SK-N-SH (cell line): ENCODE measurements around the gene B3GAT3. TPM values are rescaled to one million over a fixed set of nuclear protein-coding genes. Genes with fewer than 3 reads are reported as not detected.

ENCODE experiments used
- CTCF ChIA-PET: fragments of 300-600, 350-600 bp; formaldehyde crosslinking; extraction: SDS; loops from one replicate; lab custom pipeline; 2021; lab: Yijun Ruan, JAX
- POLR2A ChIA-PET: fragments of 350-600 bp; sonication (Branson Sonifier 250); formaldehyde crosslinking; extraction: SDS; loops from one replicate; lab custom pipeline; 2020; ENCODE audit warnings: antibody characterized with exemption, inconsistent platforms; lab: Yijun Ruan, JAX
- DNase-seq: peaks from one replicate; pipeline ENCODE4 v3.0.0; 2012
- H2AFZ ChIP-seq: fragments of 200-600 bp; sonication (generic); 2 replicates; pipeline ENCODE4 v1.8.1; 2016; ENCODE audit warnings: antibody characterized with exemption, mild to moderate bottlenecking, low read depth
- H3F3A ChIP-seq: fragments of 200-600 bp; sonication (generic); replicated peaks from 2 replicates; pipeline ENCODE3; 2016; ENCODE audit warnings: antibody characterized with exemption, mild to moderate bottlenecking; ENCODE audit not compliant: insufficient read depth
- H3K27ac ChIP-seq, 2 experiments: fragments of 200-500 bp in 1 of 2; fragments of 200-600 bp in 1 of 2; sonication (Bioruptor generic) in 1 of 2; sonication (generic), shearing (Covaris generic) in 1 of 2; 2 replicates each; pipeline versions ENCODE4 v1.5.1 to v1.6.1; 2014 to 2016; ENCODE audit warnings: low read depth in 2 of 2, inconsistent platforms in 1 of 2, low read length in 1 of 2, mild to moderate bottlenecking in 1 of 2, mixed read lengths in 1 of 2
- H3K27me3 ChIP-seq: fragments of 200-600 bp; sonication (generic), shearing (Covaris generic); 2 replicates; pipeline ENCODE4 v1.6.1; 2016; ENCODE audit warnings: mixed run types; ENCODE audit not compliant: insufficient read depth
- H3K36me3 ChIP-seq, 2 experiments: fragments of 200-500 bp in 1 of 2; fragments of 200-600 bp in 1 of 2; sonication (Bioruptor generic) in 1 of 2; sonication (generic) in 1 of 2; replicated peaks in 1 of 2; 2 replicates each; pipeline versions ENCODE3 to v1.5.1; 2014 to 2016; ENCODE audit warnings: low read length in 1 of 2, mild to moderate bottlenecking in 1 of 2; ENCODE audit not compliant: insufficient read depth in 2 of 2, control insufficient read depth in 1 of 2
- H3K4me1 ChIP-seq, 2 experiments: fragments of 200-500 bp in 1 of 2; fragments of 200-600 bp in 1 of 2; sonication (Bioruptor generic) in 1 of 2; sonication (generic), shearing (Covaris generic) in 1 of 2; 2 replicates each; pipeline versions ENCODE4 v1.5.1 to v1.6.1; 2014 to 2016; ENCODE audit warnings: low read depth in 1 of 2, low read length in 1 of 2, mixed run types in 1 of 2; ENCODE audit not compliant: insufficient read depth in 2 of 2, control insufficient read depth in 1 of 2
- H3K4me2 ChIP-seq: fragments of 200-600 bp; sonication (generic), shearing (Covaris generic); 2 replicates; pipeline ENCODE4 v1.6.1; 2017; ENCODE audit warnings: mixed run types
- H3K4me3 ChIP-seq, 2 experiments: fragments of 200-500 bp in 1 of 2; fragments of 200-600 bp in 1 of 2; sonication (Bioruptor generic) in 1 of 2; sonication (generic), shearing (Covaris generic) in 1 of 2; 2 replicates each; pipeline versions ENCODE4 v1.5.1 to v1.8.1; 2014 to 2016; ENCODE audit warnings: low read depth in 2 of 2, inconsistent platforms in 1 of 2, low read length in 1 of 2, mild to moderate bottlenecking in 1 of 2, mixed read lengths in 1 of 2, moderate library complexity in 1 of 2
- H3K79me2 ChIP-seq: fragments of 200-600 bp; sonication (generic); 2 replicates; pipeline ENCODE4 v1.8.1; 2017; ENCODE audit warnings: mild to moderate bottlenecking; ENCODE audit not compliant: insufficient read depth
- H3K9ac ChIP-seq: fragments of 200-600 bp; sonication (generic); 2 replicates; pipeline ENCODE4 v1.6.1; 2017; ENCODE audit warnings: mixed run types
- H3K9me2 ChIP-seq: fragments of 200-600 bp; sonication (generic); 2 replicates; pipeline ENCODE4 v1.6.1; 2017; ENCODE audit warnings: mixed run types
- H3K9me3 ChIP-seq: fragments of 200-600 bp; sonication (generic); 2 replicates; pipeline ENCODE4 v1.6.1; 2017; ENCODE audit warnings: mixed run types, mild to moderate bottlenecking, moderate library complexity
- H4K20me1 ChIP-seq: fragments of 200-600 bp; sonication (generic); 2 replicates; pipeline ENCODE4 v1.6.1; 2017; ENCODE audit warnings: mild to moderate bottlenecking, mixed run types; ENCODE audit not compliant: insufficient read depth
- CTCF ChIP-seq: fragments of 200-600 bp; sonication (generic); IDR thresholded peaks from 2 replicates; pipeline ENCODE4 v1.6.1; 2017; ENCODE audit warnings: antibody characterized with exemption, mild to moderate bottlenecking, moderate library complexity
- EZH2phosphoT487 ChIP-seq: fragments of 200-600 bp; sonication (generic); IDR thresholded peaks from 2 replicates; pipeline ENCODE4 v1.6.1; 2017; ENCODE audit warnings: low read depth, mixed run types, mild to moderate bottlenecking, antibody characterized with exemption, moderate library complexity, borderline replicate concordance
- FOSL2 ChIP-seq: IDR thresholded peaks from 2 replicates; pipeline ENCODE4 v1.4.0; 2012; ENCODE audit warnings: low read depth, mild to moderate bottlenecking, moderate library complexity, borderline replicate concordance
- FOXM1 ChIP-seq: IDR thresholded peaks from 2 replicates; pipeline ENCODE4 v1.4.0; 2012; ENCODE audit warnings: low read depth, mild to moderate bottlenecking
- GABPA ChIP-seq: IDR thresholded peaks from 2 replicates; pipeline ENCODE4 v1.4.0; 2012; ENCODE audit warnings: low read depth, mild to moderate bottlenecking
- GATA2 ChIP-seq: sonication (generic); formaldehyde crosslinking; IDR thresholded peaks from 2 replicates; pipeline ENCODE4 v1.5.0; 2020; ENCODE audit warnings: mild to moderate bottlenecking, missing genetic modification reagents
- JUND ChIP-seq: IDR thresholded peaks from 2 replicates; pipeline ENCODE4 v1.4.0; 2012
- MAX ChIP-seq: IDR thresholded peaks from 2 replicates; pipeline ENCODE4 v1.4.0; 2012; ENCODE audit warnings: low read depth
- MEF2A ChIP-seq: IDR thresholded peaks from 2 replicates; pipeline ENCODE4 v1.4.0; 2012; ENCODE audit warnings: low read depth, borderline replicate concordance
- NRF1 ChIP-seq: IDR thresholded peaks from 2 replicates; pipeline ENCODE4 v1.6.1; 2012; ENCODE audit warnings: low read depth, mild to moderate bottlenecking, low read length
- POLR2AphosphoS5 ChIP-seq: IDR thresholded peaks from 2 replicates; pipeline ENCODE4 v1.6.1; 2012; ENCODE audit warnings: low read depth, low read length
- RCOR1 ChIP-seq: fragments of 150-350 bp; IDR thresholded peaks from 2 replicates; pipeline ENCODE4 v1.6.1; 2017; ENCODE audit warnings: antibody characterized with exemption, low read length
- SMC3 ChIP-seq: IDR thresholded peaks from 2 replicates; pipeline ENCODE4 v1.6.1; 2012; ENCODE audit warnings: low read depth, low read length, improper control_type of control experiment
- TEAD4 ChIP-seq: IDR thresholded peaks from 2 replicates; pipeline ENCODE4 v1.4.0; 2012; ENCODE audit warnings: mild to moderate bottlenecking, borderline replicate concordance; ENCODE audit not compliant: insufficient read depth
- YY1 ChIP-seq: IDR thresholded peaks from 2 replicates; pipeline ENCODE4 v1.4.0; 2012; ENCODE audit warnings: low read depth, mild to moderate bottlenecking
- WGBS: methylation state at CpG from one replicate; pipeline ENCODE4 v1.1.6; 2017; ENCODE audit warnings: low lambda C conversion rate; 5-methylcytosine and 5-hydroxymethylcytosine counted together
- polyA plus RNA-seq, 3 experiments: library from polyadenylated mRNA; depleted of rRNA; stranded (reverse); fragments of >200 nt; gene quantifications; 2 replicates each; pipeline ENCODE4 v1.2.3, GENCODE V29; 2012
- TF ChIP-seq, protein P1 (sequence below): IDR thresholded peaks from 2 replicates; pipeline ENCODE4 v1.4.0; 2012; ENCODE audit warnings: low read depth, borderline replicate concordance

B3GAT3 gene
- polyA plus RNA-seq, 1 of the 3 experiments (the other 2 are of a cell fraction), result 104 TPM

DNA sequence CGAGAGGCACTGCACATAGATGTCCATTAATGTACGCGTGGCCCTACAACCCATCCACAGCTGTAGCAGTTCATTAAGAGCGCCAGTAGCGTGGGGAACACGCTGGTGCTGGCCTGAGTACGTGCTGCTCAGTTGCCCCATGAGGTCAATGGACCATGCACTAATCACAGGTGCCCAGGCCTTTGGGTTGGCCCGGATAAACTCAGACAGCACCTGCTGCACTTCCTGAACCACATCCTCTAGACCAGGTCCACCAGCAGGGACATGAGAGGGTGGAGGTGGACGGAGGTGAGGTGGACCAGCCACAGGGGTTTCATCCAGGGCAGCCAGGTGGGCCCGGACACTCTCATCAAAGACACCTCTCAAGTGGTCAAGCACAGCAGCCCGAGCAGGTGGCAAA is 27.7 kb upstream of the B3GAT3 start (continued):
- TF ChIP-seq FOSL2, result no peak
- no peak for TF ChIP-seq POLR2AphosphoS5
- no peak for TF ChIP-seq MAX
- no peak for TF ChIP-seq JUND

- Histone ChIP-seq H3K4me3 (no peak overlapping the region), H4K20me1 (0 out of 2 replicates have a peak, but pooled peaks cover 5% of the 10 kb centered on the region), H3K4me2 (no peak overlapping the region), H3K36me3 (peaks cover 11 to 16% of the 10 kb centered on the region in 2 experiments), H3K79me2 (peaks cover 55% of the 10 kb centered on the region), H3K4me1 (peaks cover 7 to 13% of the 10 kb centered on the region in 2 experiments; a peak in 2 of 4 replicates), H3K27ac (no peak overlapping the region)
- WGBS, result 84% methylated on average over 2 of the region's 11 CpGs
- POLR2A ChIA-PET, result interaction anchor here (0.7 to 7.3 kb wide), 2 partner anchors 15 to 192 kb away, joined by 3 to 52 read pairs; partner anchors contain the start of genes C11orf98 and CSKMT
- no peak for DNase-seq
- TF ChIP-seq YY1 (no peak), MEF2A (no peak), CTCF (no peak), RCOR1 (no peak), EZH2phosphoT487 (no peak), GATA2 (CRISPR knock-in tag) (no peak), FOXM1 (no peak), TEAD4 (no peak), MAX (no peak), NRF1 (no peak), GABPA (no peak), SMC3 (no peak)
- TF ChIP-seq, protein P1, sequence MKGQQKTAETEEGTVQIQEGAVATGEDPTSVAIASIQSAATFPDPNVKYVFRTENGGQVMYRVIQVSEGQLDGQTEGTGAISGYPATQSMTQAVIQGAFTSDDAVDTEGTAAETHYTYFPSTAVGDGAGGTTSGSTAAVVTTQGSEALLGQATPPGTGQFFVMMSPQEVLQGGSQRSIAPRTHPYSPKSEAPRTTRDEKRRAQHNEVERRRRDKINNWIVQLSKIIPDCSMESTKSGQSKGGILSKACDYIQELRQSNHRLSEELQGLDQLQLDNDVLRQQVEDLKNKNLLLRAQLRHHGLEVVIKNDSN, result no peak
- TF ChIP-seq, all 33 proteins: peak for 0
- Histone ChIP-seq H3K9me2 (no peaks in the 10 kb centered on the region), H3K9ac (no peak overlapping the region), H3F3A (peaks cover 5% of the 10 kb centered on the region), H3K9me3 (no peaks in the 10 kb centered on the region), H3K27me3 (no peaks in the 10 kb centered on the region), H2AFZ (no peak overlapping the region)
- CTCF ChIA-PET, result interaction anchor here (0.8 to 2.4 kb wide), 6 partner anchors 37 to 232 kb away, joined by 3 to 10 read pairs (median 4); partner anchors contain the start of genes SLC3A2 and TUT1
These were observed 27.2 kb upstream of the B3GAT3 start for GRCh38 chr11:62648967-62649364.
